Activated CD4-positive, alpha-beta T cell treated with anti-CD3 and anti-CD28 coated beads, Interleukin-2, Interleukin-4, amounts not matched to agents 100 ng/mL and 50 ng/mL, durations not matched to agents 16 hours and 8 hours (primary cell): Measurements from ENCODE around the gene EEF1G.
"Not testable (repeated sequence)": the region's sequence is repeated elsewhere in the genome, so short reads cannot be mapped to it uniquely, and the experiment has no call there.

Experiments
- DNase-seq: peaks from one replicate; pipeline ENCODE4 v3.0.0-alpha.2; 2020; ENCODE audit warnings: low spot score

The EEF1G gene, protein sequence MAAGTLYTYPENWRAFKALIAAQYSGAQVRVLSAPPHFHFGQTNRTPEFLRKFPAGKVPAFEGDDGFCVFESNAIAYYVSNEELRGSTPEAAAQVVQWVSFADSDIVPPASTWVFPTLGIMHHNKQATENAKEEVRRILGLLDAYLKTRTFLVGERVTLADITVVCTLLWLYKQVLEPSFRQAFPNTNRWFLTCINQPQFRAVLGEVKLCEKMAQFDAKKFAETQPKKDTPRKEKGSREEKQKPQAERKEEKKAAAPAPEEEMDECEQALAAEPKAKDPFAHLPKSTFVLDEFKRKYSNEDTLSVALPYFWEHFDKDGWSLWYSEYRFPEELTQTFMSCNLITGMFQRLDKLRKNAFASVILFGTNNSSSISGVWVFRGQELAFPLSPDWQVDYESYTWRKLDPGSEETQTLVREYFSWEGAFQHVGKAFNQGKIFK

DNA sequence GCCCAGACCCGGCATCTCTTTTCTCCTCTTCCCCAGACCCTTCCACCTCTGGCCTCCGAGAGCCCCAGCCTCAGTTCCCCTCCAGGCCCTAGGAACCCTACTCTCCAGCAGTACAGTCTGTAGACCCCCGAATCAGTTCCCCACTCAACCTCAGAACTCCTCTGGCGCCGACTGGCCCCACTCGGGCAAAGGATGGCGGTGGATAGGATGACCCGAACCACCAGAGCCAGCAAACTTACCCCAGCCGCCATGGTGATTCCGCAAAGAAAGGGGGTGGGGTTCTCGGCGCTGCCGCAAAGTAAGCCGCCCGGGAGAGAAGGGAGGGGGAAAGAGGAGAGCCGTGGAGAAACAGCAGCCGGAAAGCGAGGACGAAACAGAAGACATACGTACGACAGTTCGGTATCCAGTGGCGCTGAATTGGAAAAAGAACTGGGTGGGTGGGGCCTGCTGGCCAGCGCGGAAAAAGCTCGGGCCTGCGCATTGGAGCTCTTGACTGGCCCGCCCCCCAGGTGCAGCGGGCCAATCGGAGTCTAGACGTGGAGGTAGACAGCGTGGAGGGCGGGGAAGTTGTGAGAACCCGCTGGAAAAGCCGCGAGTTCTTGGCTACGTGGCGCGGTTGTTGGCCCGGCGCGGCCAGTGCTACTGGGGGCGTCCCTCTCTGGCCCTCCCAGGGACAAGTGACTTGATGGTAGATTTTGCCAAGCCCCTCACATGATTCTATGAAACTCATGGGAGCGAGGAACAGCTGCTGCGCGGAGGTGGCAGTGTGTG is at the start of gene EEF1G:
EEF1G (minus strand) TSS at position 300 of the 771 bp plus-strand sequence; CDS start at position 251, 49 bp downstream.
- peak; percentile 100 for DNase-seq

DNA sequence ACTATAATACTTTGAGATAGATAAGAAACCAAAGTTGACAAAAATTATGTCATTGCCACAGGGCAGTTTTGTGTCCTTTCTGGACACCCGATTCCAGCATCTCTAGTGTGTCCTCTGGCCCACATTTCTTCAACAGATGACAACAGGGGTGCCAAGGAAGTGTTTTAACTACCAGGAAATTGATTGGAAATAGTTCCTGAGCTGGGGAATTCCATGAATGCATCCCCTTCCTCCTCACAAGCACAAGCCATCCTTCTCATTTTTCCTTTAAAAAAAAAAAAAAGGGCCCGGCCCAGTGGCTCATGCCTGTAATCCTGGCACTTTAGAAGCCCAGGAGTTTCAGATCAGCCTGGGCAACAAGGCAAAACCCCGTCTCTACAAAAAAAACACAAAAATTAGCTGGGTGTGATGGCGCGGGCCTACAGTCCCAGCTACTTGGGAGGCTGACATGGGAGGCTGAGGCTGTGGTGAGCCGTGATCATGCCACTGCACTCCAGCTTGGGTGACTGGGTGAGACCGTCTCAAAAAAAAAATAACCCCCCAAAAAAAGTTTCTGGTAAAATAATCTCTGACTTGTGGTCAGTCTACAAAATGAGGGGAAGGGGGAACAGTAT is 48.9 kb upstream of the EEF1G start:
- DNase-seq = no peak

- peak; percentile 98 for DNase-seq
Measured at GRCh38 chr11:62621567-62622470, 48.1 kb upstream of the EEF1G start, which contains the start of gene B3GAT3. TSS of gene B3GAT3 (minus strand) at chr11:62621986. CDS start at chr11:62621947, 39 bp downstream.

GRCh38 chr11:62621027-62621566 is 47.4 kb upstream of the EEF1G start:
- no peak for DNase-seq

GRCh38 chr11:62616957-62617356 is 43.3 kb upstream of the EEF1G start:
- not testable (repeated sequence) for DNase-seq

DNA sequence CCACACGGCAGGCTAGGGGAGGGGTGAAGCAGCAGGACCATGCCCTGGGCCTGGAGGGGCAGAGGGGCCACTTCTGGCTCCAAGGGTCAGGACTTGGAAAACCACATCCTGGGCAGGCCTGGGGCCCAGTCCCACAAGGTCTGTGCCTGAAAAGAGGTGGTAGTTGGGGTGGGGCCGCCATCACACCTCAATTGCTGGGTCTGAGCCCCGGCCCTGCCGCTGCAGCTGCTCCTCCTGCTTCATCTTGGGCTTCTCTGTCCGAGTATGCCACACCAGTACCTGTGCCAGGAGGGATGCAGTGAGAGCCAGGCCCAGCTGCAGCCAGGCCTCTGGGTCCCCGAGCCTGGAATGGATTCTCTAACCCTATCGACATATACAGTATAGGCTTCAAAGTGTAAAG is 41.8 kb upstream of the EEF1G start:
- DNase-seq = no peak

DNA sequence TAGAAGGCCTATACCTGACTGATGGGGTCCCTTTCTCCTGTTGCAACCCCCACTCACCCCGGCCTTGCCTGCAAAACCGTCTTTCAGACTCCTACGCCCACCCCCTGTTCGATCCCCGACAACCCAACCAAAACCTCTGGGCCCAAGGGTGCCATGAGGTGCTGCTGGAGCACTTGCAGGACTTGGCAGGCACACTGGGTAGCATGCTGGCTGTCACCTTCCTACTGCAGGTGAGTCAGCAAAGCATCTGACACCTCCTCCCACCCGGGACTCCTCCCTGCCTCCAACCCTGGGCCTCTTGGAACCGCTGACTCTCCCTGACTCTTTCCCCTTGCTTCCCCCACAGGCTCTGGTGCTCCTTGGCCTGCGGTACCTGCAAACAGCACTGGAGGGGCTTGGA is 40.6 kb upstream of the EEF1G start:
- peak; percentile 47 for DNase-seq

- DNase-seq = no peak
Measured at GRCh38 chr11:62613291-62613778, 39.6 kb upstream of the EEF1G start.

DNA sequence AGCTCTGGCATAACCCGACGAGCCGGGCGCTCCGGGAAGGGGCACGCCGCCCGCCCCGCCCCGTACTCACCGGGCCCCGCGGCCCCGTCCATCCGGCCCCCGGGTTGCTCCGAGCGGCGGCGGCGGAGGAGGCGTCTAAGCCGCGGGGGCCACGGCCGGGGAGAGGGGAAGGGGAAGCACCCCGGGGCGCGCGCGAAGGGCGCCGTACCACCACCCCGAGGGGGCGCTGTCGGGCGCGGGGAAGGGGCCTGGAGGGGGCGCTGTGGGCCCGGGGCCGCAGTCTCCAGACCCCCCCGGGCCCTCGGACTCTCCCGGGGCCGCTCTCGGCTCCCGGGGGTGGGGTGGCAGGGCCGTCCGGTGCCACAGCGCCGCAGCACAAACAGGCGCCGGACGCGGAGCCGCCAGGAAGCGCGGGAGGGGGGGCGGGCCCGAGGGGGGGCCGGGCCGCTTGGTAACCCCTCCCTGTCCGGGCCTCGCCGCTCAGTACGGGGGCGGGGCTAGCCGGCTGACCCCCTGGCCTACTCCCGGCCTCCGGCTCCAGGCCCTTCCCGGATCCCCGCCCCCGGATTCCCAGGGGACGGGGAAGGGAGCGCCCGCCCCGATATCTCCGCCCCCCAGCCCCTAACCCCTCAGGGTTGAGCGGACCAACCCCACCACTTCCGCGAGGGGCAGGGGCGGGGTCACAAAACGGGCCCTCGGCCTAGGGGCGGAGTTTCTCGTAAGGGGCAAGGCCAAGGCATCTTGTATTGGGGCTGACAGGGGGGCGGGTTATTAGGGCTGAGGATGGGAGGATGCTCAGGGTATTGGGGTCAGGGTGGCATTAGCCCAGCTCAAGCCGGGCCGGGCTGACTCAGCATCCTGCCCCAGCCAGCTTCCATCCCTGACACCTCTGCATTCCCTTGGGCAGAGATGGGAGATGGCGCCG is 38.9 kb upstream of the EEF1G start, which contains the start of the genes EML3 and ROM1:
EML3 (minus strand) TSS at position 410 of the 925 bp plus-strand sequence; CDS start at position 92, 318 bp downstream.
ROM1 (plus strand) TSS at position 892 of the 925 bp plus-strand sequence; CDS start at position 917, 25 bp downstream.
- peak; percentile 88 for DNase-seq

- no peak for DNase-seq
Measured at GRCh38 chr11:62611705-62612365, 38.1 kb upstream of the EEF1G start.

DNA sequence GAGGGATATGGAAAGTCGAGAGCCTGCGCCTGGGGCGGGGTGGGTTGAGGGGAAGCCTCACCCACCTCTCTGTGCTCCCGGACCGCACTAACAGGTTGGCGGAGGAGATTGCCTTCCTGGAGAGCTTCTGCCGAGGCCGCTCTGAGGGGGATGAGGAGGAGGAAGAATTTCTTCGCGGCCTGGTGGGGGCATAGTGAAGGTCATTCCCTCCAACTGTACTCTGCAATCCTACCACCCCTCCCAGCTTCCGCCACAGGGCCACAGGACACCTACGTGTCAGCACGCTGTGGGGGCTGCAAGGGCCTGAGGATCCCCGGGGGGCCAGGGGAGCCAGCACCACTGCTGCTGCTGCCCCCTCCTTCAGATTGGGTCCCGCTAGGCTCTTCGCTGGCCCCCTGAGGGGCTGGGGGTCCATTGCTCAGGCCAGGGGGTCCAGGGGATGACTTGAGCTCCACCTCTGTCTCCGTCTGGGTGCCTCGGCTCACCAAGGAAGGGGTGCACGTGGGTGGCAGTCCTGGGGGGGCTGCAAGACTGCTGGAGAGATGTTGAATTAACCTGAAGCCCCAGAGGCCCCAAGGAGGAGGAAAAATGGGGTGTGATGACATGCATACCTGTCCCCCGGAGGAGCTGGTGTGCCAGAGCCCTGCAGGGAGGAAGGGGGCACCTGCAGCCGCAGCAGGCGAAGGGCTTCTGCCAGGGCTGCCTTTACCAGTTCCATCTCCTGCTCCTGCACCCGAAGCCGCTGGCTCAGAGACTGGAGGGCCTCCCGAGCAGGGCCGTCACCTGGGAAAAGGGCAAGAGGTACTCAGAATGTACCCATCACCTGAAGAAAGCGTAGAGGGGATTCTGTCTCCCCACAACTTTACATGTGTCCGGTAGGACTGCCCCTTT is 37.4 kb upstream of the EEF1G start:
- no peak for DNase-seq

DNA sequence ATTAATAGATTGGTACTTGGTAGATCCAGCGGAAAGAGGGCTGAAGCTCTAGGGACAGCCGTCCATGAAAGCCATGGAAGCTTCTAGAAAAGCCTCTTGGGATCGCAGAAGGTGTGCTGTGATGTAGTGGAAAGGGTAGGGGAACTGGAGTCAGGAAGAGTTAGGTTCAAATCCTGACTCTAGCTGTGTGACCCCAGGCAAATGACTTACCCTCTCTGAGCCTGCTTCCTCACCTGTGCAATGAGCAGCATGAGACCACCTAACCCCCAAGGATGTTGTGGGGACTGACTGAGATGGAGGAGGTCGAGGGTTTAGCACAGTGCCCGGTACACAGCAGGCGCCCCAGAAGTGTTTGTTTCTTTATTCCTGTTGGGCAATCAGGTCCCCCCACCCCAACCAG is 36.7 kb upstream of the EEF1G start:
- DNase-seq = no peak

- DNase-seq = no peak
Measured at GRCh38 chr11:62608776-62609175, 35.1 kb upstream of the EEF1G start.

GRCh38 chr11:62607714-62608113 is 34.0 kb upstream of the EEF1G start:
- DNase-seq = no peak

GRCh38 chr11:62605902-62606301 is 32.2 kb upstream of the EEF1G start:
- DNase-seq = no peak

DNA sequence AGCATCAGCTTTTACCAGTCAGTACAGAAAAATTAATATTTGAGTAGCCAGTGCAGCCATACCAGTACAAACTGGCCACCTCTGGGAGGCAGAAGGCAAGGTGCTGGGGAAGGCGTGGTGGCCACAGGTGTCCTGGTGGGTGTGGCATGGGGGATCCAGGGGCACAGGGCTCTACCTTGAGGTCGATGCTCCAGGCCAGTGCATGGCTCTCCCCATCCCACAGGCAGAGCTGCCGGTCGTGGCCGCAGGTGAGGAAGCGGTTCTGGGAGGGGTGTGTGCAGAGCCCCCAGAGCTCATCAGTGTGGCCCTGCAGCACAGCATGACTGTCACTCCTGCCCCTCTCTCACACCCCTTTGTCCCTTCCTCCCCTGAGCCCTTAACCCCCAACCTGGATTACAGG is 31.8 kb upstream of the EEF1G start:
- DNase-seq = no peak

- DNase-seq = no peak
Measured at GRCh38 chr11:62604460-62605120, 30.9 kb upstream of the EEF1G start.
